ENCODE data around the gene B3GAT1. TPM values are rescaled to one million over a fixed set of nuclear protein-coding genes. Genes with fewer than 3 reads are reported as not detected.

Gene B3GAT1
- total and polyA plus RNA-seq, 2 of the 13 experiments (the other 11 are each of a cell fraction or from before 2014, with no cell fraction given), result not detected

DNA sequence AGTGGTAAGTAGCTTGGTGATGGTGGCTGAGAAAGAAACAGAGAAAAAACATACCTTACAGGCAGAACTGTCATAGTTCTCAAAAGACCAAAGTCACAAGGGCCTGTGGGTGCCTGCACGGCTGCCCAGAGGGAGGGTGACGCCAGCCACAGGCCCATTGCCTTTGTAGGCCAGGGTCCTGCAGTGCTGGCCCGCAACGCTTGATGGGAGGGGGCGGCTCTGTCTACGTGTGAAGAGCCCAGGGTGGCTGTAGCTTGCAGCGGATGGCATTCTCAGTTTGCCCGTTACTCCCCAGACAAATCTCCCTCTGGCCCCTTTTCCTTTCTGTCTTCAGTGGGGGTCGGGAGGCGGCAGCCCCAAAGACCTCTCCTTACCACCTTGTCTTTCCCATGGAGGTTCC is 24.7 kb upstream of the B3GAT1 start:
- FAIRE-seq (no peak), DNase-seq (ENCODE audit: low spot score) (no peak), ATAC-seq (no peak)
- intact Hi-C loops (cut with micrococcal nuclease; ENCODE audit: unreplicated experiment), result no loop called here
- Histone ChIP-seq H3K4me3 (replicated peaks in 1 of 3; ENCODE audit: insufficient read depth in 1 of 3, low read depth in 2 of 3, low read length in 3 of 3) (no peak overlapping the region), H3K79me2 (ENCODE audit: insufficient read depth, low read length) (no peaks in the 10 kb centered on the region), H2AFZ (ENCODE audit: low read length) (no peak overlapping the region), H3K27me3 (ENCODE audit: control insufficient read depth in 1 of 2, insufficient read depth in 2 of 2, low read length in 2 of 2) (peaks cover 1 to 15% of the 10 kb centered on the region in 2 experiments; a peak in 3 of 5 replicates), H3K9me3 (ENCODE audit: low read length) (no peaks in the 10 kb centered on the region), H3K4me2 (ENCODE audit: low read depth, low read length) (no peak overlapping the region), H3K36me3 (replicated peaks in 1 of 2; ENCODE audit: control insufficient read depth in 1 of 2, insufficient read depth in 2 of 2, low read length in 2 of 2) (no peaks in the 10 kb centered on the region), H3K27ac (ENCODE audit: extremely low read length, insufficient read depth, low read length) (no peak overlapping the region), H4K20me1 (ENCODE audit: insufficient read depth, low read length) (no peaks in the 10 kb centered on the region), H3K9ac (ENCODE audit: insufficient read depth, low read depth, low read length) (no peak overlapping the region), H3K4me1 (ENCODE audit: insufficient read depth, low read length) (peaks cover 8% of the 10 kb centered on the region)
- WGBS (ENCODE audit: low lambda C conversion rate), result 17% methylated on average over 4 of the region's 10 CpGs
- TF ChIP-seq ZNF326 (CRISPR knock-in tag; IDR thresholded peaks at IDR 0.05; ENCODE audit: borderline replicate concordance) (no peak), KLF9 (CRISPR knock-in tag; IDR thresholded peaks at IDR 0.05; ENCODE audit: low read depth) (no peak), POLR2G (IDR thresholded peaks at IDR 0.05; ENCODE audit: low read depth, low read length) (no peak), MXI1 (IDR thresholded peaks at IDR 0.05; ENCODE audit: borderline replicate concordance, low read depth, low read length) (no peak), DPF2 (CRISPR knock-in tag; IDR thresholded peaks at IDR 0.05; ENCODE audit: borderline replicate concordance, low read depth) (no peak), ZNF776 (CRISPR knock-in tag; IDR thresholded peaks at IDR 0.05) (no peak), ZNF564 (CRISPR knock-in tag; IDR thresholded peaks at IDR 0.05) (no peak), SP5 (CRISPR knock-in tag; IDR thresholded peaks at IDR 0.05; ENCODE audit: borderline replicate concordance, low read depth) (no peak)
- TF ChIP-seq, protein P1, sequence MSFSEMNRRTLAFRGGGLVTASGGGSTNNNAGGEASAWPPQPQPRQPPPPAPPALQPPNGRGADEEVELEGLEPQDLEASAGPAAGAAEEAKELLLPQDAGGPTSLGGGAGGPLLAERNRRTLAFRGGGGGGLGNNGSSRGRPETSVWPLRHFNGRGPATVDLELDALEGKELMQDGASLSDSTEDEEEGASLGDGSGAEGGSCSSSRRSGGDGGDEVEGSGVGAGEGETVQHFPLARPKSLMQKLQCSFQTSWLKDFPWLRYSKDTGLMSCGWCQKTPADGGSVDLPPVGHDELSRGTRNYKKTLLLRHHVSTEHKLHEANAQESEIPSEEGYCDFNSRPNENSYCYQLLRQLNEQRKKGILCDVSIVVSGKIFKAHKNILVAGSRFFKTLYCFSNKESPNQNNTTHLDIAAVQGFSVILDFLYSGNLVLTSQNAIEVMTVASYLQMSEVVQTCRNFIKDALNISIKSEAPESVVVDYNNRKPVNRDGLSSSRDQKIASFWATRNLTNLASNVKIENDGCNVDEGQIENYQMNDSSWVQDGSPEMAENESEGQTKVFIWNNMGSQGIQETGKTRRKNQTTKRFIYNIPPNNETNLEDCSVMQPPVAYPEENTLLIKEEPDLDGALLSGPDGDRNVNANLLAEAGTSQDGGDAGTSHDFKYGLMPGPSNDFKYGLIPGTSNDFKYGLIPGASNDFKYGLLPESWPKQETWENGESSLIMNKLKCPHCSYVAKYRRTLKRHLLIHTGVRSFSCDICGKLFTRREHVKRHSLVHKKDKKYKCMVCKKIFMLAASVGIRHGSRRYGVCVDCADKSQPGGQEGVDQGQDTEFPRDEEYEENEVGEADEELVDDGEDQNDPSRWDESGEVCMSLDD (CRISPR knock-in tag; IDR thresholded peaks at IDR 0.05; ENCODE audit: borderline replicate concordance), result no peak
- TF ChIP-seq, protein P2, sequence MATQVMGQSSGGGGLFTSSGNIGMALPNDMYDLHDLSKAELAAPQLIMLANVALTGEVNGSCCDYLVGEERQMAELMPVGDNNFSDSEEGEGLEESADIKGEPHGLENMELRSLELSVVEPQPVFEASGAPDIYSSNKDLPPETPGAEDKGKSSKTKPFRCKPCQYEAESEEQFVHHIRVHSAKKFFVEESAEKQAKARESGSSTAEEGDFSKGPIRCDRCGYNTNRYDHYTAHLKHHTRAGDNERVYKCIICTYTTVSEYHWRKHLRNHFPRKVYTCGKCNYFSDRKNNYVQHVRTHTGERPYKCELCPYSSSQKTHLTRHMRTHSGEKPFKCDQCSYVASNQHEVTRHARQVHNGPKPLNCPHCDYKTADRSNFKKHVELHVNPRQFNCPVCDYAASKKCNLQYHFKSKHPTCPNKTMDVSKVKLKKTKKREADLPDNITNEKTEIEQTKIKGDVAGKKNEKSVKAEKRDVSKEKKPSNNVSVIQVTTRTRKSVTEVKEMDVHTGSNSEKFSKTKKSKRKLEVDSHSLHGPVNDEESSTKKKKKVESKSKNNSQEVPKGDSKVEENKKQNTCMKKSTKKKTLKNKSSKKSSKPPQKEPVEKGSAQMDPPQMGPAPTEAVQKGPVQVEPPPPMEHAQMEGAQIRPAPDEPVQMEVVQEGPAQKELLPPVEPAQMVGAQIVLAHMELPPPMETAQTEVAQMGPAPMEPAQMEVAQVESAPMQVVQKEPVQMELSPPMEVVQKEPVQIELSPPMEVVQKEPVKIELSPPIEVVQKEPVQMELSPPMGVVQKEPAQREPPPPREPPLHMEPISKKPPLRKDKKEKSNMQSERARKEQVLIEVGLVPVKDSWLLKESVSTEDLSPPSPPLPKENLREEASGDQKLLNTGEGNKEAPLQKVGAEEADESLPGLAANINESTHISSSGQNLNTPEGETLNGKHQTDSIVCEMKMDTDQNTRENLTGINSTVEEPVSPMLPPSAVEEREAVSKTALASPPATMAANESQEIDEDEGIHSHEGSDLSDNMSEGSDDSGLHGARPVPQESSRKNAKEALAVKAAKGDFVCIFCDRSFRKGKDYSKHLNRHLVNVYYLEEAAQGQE (IDR thresholded peaks at IDR 0.05; ENCODE audit: borderline replicate concordance in 1 of 2, low read depth in 1 of 2, low read length in 2 of 2), result no peak
- TF ChIP-seq, protein P3, sequence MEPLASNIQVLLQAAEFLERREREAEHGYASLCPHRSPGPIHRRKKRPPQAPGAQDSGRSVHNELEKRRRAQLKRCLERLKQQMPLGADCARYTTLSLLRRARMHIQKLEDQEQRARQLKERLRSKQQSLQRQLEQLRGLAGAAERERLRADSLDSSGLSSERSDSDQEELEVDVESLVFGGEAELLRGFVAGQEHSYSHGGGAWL (CRISPR knock-in tag; IDR thresholded peaks at IDR 0.05), result no peak
- in situ Hi-C loops (cut with HindIII; ENCODE audit: extremely low pct_ligation_motif_present, low pct_unique_long_range_greater_than_20kb), result no loop called here
- CTCF ChIA-PET (ENCODE audit: low intra/inter-chr PET ratio, low total read pairs), result no interaction called here
- POLR2A ChIA-PET, result no interaction called here
- BruUV-seq (replicated peaks), result no TSS peak
